ENCODE data around the gene ZNF627.
A peak's percentile ranks its signal among the peaks of the same experiment; 100 is the strongest.
"Not testable (repeated sequence)": the region's sequence is repeated elsewhere in the genome, so short reads cannot be mapped to it uniquely, and the experiment has no call there.

ZNF627 gene

DNA sequence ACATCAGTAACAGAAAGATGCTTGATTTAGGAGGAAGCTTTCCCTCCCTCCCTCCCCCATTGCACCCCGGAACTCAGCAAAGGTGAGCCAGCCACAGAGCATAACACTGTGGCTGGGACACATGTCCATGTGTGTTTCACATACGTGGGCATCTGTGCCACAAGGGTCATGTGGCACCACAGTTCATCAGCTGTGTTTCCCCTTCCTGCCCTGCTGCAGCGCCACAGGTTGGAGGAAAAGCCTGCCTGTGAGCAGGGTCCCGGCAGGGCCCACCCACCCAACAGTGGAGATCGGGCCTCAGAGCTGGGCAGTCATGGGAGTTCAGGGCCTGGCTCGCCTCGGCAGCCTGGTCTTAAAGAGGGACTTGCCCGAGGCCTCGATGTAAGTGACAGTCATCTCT lies 22.6 kb upstream of the ZNF627 start:
- DNase-seq (ENCODE audit: low spot score), result no peak

DNA sequence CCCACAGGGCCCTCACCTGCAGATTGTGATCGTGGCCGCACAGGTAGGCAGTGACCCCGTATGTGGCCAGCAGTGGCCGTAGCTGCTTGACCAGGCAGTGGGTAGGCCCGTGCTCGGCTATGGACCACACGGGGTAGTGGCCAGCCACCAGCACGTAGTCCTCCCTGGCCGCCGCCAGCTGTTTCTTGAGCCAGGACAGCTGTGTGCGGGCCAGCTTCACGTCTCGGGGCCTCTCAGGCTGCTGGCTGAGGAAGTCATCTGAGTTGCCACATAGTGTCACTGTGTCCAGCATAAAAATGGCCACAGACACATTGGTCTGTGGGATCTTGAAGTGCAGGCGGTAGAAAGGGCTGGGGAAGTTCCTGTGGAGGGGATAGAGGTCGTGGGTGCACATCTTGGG lies 21.1 kb upstream of the ZNF627 start:
- no peak for DNase-seq (ENCODE audit: low spot score)

DNA sequence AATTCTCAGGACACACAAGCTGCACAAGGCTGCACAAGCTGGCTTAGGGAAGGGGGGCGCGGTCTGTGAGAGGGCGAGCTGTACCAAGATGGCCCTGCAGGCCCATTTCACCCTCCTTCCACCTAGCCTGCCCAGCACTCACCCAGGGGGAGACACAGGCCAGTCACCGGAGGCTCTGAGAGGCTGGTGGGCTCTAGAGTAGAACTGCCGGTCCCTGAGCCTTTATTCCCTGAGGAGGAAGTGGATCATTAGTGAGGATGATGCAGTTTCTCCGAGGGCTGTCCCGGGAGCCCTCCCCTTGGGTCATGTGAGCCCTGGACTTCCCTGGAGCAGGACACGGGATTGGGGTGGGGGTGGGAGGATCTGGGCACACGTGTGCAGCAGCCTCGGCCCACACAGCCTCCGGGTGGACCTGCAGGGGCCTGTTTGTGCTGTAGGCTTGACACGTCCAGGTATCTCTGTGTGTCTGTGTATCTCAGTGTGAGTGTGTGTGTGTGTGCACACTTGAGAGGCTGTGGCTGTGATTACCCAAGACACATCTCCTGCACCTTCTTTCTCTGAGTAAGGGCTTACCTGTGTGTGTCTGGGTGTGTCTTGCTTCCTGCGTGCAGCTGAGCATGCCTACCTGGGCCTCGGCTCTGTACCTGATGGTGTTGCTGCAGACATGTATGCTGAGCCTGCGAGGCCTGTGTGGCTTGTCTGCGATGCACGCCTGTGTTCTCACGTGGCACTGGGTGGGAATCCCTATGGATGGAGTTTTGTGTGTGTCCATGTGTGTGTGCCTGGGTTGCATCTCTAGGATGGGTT lies 19.6 kb upstream of the ZNF627 start, which contains the start of gene ACP5:
Gene ACP5, minus strand, starts transcription at position 195 of the 807 bp plus-strand sequence. CDS start 328 bp downstream, outside the sequence.
- DNase-seq (ENCODE audit: low spot score), result no peak

- no peak for DNase-seq (ENCODE audit: low spot score)
These were observed 18.8 kb upstream of the ZNF627 start for GRCh38 chr19:11578258-11579142.

- DNase-seq (ENCODE audit: low spot score), result no peak
These were observed 17.2 kb upstream of the ZNF627 start for GRCh38 chr19:11580116-11580515.

DNA sequence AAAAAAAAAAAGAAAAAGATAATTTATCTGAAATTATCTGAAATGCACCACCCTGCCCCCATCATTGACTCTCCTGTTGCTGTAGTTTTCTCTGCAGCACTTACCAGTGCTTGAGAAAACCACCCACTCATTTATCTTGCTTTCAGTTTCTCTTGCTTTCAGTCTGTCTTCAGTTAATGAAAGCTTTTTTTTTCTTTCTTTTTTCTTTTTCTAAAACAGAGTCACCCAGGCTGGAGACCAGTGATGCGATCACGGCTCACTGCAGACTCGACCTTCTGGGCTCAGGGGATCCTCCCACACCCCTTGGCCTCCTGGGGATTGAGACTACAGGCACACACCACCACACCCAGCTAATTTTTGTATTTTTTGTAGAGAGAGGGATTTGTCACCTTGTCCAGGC lies 15.5 kb upstream of the ZNF627 start:
- DNase-seq (ENCODE audit: low spot score), result peak; percentile 58

GRCh38 chr19:11586331-11586730 lies 11.0 kb upstream of the ZNF627 start:
- no peak for DNase-seq (ENCODE audit: low spot score)

- peak; percentile 79 for DNase-seq (ENCODE audit: low spot score)
These were observed 9.8 kb upstream of the ZNF627 start for GRCh38 chr19:11587302-11587974.

DNA sequence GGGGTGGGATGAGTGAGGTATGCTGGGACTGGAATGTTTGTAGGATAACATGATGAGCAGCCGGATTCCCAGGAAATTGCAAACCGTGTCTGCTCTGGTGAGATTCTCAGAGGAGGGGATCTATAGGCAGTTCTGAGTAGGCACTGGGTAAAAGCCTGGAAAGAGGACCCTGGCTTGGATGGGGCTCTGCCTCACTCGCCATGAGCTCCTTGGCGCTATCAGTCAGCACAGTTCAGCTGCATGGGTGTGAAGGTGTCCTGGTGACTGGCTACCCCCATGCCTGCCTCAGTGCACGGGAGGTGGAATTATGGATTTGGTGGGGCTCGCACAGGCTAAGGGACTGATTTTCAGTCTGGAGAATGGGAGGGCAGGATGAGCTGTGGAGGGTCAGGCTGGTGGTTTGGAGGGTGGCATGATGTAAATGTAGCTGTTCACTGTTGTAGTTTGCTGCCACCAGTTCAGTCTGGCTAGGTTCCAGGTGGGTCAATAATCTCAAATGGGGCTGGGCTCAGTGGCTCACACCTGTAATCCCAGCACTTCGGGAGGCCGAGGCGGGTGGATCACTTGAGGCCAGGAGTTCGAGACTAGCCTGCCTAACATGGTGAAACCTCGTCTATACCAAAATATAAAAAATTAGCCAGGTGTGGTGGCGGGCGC lies 9.2 kb upstream of the ZNF627 start:
- DNase-seq (ENCODE audit: low spot score), result no peak

GRCh38 chr19:11594084-11594483 lies 3.2 kb upstream of the ZNF627 start:
- no peak for DNase-seq (ENCODE audit: low spot score)

DNA sequence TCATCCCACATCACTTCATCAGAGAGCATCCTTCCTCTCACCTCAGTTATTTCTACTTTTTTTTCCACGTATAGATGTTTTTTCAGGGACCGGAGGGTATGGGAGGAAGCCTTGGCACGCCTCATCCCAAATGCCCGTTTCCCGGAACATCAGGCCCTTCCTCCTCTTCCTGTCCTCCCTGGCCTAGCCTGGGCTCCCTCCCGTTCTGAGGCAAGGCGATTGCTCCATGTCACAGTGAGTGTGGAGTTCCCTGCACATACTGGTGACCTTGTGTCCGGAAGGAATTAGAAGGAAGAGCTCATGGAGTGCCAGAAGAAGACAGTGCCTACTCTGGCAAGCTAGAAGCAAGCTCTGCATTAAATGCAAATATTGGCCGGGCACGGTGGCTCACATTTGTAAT lies 1.1 kb upstream of the ZNF627 start:
- DNase-seq (ENCODE audit: low spot score), result no peak

DNA sequence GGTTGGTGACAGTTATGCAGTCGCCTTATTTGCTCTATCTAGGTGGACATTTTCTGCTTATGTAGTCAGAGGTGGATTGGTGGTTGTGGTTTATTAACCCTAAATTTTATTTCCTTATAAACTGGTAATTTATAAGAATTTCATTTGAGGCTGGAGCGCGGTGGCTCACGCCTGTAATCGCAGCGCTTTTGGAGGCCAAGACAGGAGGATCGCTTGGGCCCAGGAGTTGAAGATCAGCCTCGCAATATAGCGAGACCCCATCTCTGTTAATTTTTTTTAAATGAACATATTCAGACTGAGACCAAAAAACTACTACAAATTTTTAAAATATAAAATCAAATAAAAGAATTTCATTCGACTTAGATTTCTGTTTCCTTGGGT lies 810 bp downstream of the ZNF627 start:
- no peak for DNase-seq (ENCODE audit: low spot score)

GRCh38 chr19:11598746-11599145 lies 1.5 kb downstream of the ZNF627 start:
- DNase-seq (ENCODE audit: low spot score), result no peak

- DNase-seq (ENCODE audit: low spot score), result not testable (repeated sequence)
These were observed 2.4 kb downstream of the ZNF627 start for GRCh38 chr19:11599704-11600103.

GRCh38 chr19:11606484-11606883 lies 9.2 kb downstream of the ZNF627 start:
- no peak for DNase-seq (ENCODE audit: low spot score)

DNA sequence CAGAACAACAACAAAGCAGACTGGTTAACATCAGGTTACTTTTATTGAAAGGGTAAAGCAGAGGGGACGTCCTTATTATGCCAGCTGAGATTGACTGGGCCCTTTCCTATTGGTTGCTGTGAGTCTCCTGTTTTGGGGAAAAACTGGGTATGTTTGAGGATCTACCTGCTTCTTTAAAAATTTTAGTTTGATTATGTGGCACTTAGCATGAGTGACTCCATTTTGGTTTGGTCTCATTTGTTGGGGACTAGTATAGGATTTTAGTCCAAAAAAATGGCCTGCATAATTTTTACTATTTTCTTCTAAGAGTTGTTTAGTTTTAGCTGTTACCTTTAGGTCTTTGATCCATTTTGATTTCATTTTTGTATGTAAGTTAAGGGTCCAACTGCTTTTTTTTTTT lies 14.4 kb downstream of the ZNF627 start:
- DNase-seq (ENCODE audit: low spot score), result no peak

- no peak for DNase-seq (ENCODE audit: low spot score)
These were observed 15.7 kb downstream of the ZNF627 start for GRCh38 chr19:11612816-11613511.

GRCh38 chr19:11617180-11618062 lies 20.1 kb downstream of the ZNF627 start:
- DNase-seq (ENCODE audit: low spot score), result no peak

DNA sequence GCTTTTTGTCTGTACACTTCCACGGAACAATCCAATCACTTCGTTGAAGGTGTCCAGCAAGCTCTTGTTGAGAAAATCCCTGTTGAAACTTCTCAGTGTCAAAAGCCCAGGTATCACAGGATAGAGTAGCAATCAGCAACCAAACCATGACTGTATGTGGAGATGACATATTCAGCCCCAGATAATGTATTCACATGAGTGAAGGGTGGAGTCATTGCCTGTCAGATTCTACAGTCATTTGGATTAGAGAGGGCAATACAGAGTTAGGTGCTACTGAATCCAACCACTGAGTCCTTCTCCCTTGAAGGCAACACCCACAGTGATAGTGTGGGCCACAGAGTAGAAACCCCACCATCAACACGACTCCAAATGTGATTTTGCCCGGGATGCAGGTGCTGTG lies 23.3 kb downstream of the ZNF627 start:
- no peak for DNase-seq (ENCODE audit: low spot score)

DNA sequence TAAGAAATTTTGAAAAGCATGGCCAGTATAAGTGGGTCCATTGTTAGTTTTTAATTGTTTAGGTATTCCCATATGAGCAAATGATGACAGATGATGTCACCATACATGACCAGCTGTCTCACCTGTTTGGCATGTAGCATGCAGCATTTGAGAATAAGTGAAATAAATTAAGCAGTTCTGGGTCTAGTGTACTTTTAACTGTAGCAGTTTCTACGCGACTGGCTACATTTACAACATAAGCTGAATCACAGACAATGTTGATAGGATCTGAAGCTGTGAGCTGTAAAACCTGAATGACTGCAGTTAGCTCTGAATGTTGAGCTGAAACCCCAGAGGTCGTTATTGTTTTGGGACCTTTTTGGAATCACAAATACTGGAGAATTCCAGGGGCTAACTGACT lies 25.1 kb downstream of the ZNF627 start:
- not testable (repeated sequence) for DNase-seq (ENCODE audit: low spot score)
